Activated CD8-positive, alpha-beta memory T cell treated with anti-CD3 and anti-CD28 coated beads, Interleukin-2, amount 50 U/mL, for 1 hour (primary cell): ENCODE results near the gene PRKCZ.

Source experiments
- DNase-seq: peaks from one replicate; pipeline ENCODE4 v3.0.0-alpha.2; 2020; ENCODE audit errors: extremely low read depth

The PRKCZ gene

GRCh38 chr1:2194319-2194897, 144.2 kb downstream of the PRKCZ start, which contains the start of gene FAAP20:
FAAP20 (minus strand) TSS chr1:2194772; CDS start chr1:2194749, 23 bp downstream.
- no peak for DNase-seq

GRCh38 chr1:2194898-2195673, 144.9 kb downstream of the PRKCZ start:
- DNase-seq: peak; percentile 52

DNA sequence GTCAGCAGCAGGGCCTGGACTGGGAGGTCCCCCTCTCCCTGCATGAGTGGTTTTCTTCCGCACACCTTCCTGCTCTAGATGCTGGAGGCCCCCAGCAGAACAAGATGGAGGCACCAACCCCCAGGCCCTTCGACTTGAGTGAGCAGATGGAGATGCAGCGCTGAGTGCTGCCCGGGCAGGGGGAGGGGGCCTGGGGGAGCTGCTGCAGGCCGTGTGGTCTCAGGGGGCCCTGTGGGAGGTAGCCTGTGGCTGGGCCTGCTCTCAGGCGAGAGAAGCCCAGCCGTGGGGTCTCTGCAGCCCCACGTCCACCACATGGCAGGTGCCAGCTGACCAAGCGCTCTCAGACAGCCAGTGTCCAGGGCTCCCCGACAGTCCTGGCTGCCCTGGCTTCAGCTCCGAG, 145.6 kb downstream of the PRKCZ start:
- DNase-seq: no peak

GRCh38 chr1:2196901-2197638, 146.9 kb downstream of the PRKCZ start:
- no peak for DNase-seq

DNA sequence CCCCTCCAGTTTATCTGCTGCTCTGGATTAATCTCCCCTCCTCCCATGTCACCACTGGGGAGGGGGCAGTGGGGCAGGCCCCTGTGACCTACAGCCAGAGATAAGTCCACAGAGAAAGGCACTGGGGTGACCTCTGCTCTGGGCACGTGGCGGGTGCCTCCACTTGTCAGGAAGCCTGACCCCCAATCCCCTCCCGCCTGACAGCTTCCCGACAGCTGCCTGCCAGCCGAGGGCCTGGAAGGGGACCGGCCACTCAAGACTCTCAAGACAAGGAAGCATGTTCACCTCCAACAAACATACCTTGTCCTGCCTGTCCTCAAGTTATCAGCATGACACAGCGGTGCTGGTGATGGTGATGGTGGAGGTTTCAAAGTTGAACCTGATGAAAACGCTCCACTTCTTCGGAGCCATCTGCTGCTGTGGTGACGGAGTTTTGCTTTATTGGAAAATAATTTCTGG, 147.5 kb downstream of the PRKCZ start:
- no peak for DNase-seq

- no peak for DNase-seq
These were observed 148.4 kb downstream of the PRKCZ start for GRCh38 chr1:2198571-2198970.

DNA sequence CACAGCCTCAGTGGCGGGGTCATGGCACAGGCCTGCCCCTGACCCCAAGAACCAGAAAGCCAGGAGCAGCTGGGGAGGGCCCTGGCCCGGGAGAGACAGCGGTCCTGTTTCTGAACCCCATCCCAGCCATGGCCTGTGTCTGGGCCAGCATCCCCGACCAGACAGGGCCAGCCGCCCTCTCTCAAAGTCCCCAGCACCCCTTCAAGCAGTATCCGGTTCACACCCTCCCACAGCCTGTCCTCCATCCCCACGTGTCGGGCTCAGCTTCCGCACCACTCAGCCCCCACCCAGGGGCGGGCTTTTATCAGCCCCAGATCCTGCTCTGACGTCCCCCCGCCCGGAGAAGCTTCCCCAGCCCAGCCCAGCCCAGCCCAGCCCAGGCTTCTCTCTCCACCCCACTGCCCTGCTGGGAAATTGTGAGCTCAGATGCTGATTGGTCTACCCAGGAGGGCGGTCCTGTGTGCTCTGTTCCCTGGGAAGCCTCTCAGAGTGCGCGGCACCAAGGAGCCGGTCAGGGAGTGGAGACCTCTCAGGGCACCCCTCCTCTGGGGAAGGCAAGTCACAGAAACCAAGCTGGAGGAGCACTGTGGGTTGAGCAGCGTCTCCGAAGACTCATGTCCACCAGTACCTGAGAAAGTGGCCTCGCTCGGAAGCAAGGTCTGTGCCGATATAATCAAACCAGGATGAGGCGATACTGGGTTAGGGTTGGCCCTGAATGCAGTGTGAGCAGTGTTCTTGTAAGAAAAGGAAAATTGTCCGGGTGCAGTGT, 149.0 kb downstream of the PRKCZ start:
- peak; percentile 41 for DNase-seq

- DNase-seq: no peak
These were observed 150.2 kb downstream of the PRKCZ start for GRCh38 chr1:2200308-2200943.

DNA sequence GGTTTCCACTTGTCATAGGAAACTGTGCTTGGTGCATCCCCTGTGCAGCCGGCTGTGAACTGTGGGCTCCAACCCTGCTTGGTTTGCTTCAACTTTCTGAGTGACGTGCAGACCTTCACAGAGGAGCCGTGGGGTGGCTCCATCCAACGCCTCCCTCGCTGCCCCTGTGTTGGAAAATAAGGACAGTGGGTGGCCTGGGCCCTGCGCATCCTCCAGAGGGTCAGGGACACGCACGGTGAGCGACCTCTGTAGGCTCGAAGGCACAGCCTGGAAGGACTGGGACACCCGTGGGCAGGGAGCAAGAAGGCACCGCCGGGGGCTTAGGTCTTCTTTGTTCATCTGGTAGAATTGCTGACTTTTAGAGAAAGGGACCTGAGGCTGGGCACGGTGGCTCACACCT, 150.9 kb downstream of the PRKCZ start:
- no peak for DNase-seq

- no peak for DNase-seq
These were observed 151.9 kb downstream of the PRKCZ start for GRCh38 chr1:2202008-2202575.

GRCh38 chr1:2202843-2203601, 152.8 kb downstream of the PRKCZ start:
- no peak for DNase-seq

- no peak for DNase-seq
These were observed 153.6 kb downstream of the PRKCZ start for GRCh38 chr1:2203671-2204414.

GRCh38 chr1:2204415-2205190, 154.4 kb downstream of the PRKCZ start:
- no peak for DNase-seq

- peak; percentile 94 for DNase-seq
These were observed 155.2 kb downstream of the PRKCZ start for GRCh38 chr1:2205191-2205952.

DNA sequence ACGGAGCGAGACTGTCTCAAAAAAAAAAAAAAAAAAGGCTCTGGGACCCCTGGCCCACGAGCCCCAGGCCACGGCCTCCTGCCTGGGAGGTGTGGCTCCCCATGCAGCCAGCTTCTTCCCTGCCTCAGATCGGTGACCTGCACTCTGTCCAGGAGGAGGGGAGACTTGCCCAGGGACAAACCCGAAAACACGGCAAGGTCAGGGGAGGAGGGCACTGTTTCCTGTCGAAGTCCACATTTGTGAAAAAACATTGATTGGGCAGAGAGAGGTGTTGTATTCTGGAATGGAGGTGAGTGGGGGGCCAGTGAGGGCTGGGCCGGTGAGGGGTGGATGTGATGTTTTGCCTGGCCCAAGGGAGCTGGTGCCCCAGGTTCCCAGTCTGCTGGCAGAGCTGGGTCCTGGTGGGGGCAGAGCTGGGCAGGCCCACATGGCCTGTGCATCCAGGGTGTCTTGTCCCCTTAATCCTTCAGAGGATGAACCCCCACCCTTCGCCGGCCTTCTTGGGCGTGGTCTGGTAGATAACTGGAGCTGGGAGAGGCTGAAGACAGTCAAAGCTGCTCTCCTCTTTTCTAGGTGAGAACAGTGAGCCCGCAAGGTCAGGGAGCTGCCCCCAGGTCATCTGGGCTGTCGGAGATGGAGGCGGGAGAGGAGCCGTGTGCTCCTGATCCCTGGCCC, 156.7 kb downstream of the PRKCZ start:
- no peak for DNase-seq

DNA sequence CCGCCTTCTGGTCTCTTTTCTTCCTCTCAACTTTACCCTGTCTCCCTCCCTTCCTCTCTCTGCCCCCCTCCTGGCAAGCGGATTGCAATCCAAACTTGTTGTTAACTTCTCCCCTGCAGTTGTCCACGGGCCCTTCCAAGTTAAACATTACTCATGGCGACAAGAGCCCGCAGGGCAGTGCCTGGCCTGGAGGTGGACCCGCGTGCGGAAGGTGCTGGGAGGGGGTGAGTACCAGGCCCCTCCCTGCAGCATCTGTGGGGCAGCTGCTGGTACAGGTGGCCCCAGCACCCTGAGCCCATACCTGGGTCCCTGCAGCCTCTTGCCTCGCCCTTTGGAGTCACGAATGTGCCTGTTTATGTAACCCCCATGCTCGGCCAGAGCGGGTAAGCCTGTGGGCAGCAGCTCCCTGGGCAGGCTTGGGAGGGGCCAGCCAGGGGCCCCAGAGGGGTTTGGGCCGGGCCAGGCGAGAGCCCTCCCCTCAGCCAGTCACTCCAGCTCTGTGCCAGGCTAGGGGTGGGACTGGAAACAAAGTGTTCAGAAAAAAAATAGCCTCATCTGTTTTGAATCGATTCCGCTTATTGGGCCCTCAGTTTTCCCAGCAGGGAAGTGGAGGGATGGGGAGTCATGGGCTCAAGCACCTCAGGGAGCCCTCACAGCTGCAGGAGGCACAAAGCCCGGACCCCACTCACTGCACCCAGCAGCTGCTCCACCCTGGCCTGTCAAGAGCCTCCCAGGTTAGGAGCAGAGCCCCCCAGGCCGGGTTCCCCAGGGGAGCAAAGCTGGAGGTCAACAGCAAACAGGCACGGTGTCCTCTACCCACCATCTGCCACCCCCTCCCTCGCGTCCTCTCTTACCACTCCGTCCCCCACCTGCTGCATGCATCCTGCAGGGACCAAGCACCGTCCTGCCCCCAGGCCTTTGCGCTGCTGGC, 158.4 kb downstream of the PRKCZ start:
- no peak for DNase-seq
